ENCODE measurements around the gene MGAT4B. TPM values are rescaled to one million over a fixed set of nuclear protein-coding genes. Genes with fewer than 3 reads are reported as not detected.

Gene MGAT4B
- total RNA-seq, 3 donors from 2014 or later (not counting 1 experiment from before 2014, with no cell fraction given) = 143 to 159 (median 144) TPM

- no peaks in the 10 kb centered on the region for H3K27me3 Mint-ChIP-seq (ENCODE audit: low read depth in 2 of 2)
These were observed 19.8 kb downstream of the MGAT4B start for GRCh38 chr5:179786861-179787260.

GRCh38 chr5:179783128-179783527, 23.5 kb downstream of the MGAT4B start:
- Histone ChIP-seq H3K27me3 (ENCODE audit: control insufficient read depth, insufficient read depth, low read length) (no peaks in the 10 kb centered on the region), H3K9me3 (ENCODE audit: control insufficient read depth, insufficient read depth, low read length) (no peaks in the 10 kb centered on the region), H3K36me3 (ENCODE audit: control insufficient read depth, insufficient read depth, low read length) (peaks cover 13% of the 10 kb centered on the region), H3K27ac (ENCODE audit: low read length) (no peak overlapping the region), H3K4me3 (ENCODE audit: low read length) (no peak overlapping the region), H3K4me1 (ENCODE audit: control insufficient read depth, insufficient read depth, low read length) (peaks cover 4% of the 10 kb centered on the region)
- TF ChIP-seq CTCF (IDR thresholded peaks at IDR 0.05) = no peak
- peak overlapping the region in 1 of 2 donors; percentile 59 for H3K27ac Mint-ChIP-seq
- DNase-seq (no peak), ATAC-seq (no peak)
- no peak overlapping the region for H3K4me3 Mint-ChIP-seq
- no peaks in the 10 kb centered on the region for H3K27me3 Mint-ChIP-seq (ENCODE audit: low read depth in 2 of 2)
- peaks cover 9 to 13% of the 10 kb centered on the region in 2 donors for H3K4me1 Mint-ChIP-seq
- no peaks in the 10 kb centered on the region for H3K9me3 Mint-ChIP-seq
- 98% methylated on average over 9 of the region's 9 CpGs for WGBS (ENCODE audit: insufficient coverage)
- intact Hi-C loops (cut with micrococcal nuclease) = no loop called here
- H3K36me3 Mint-ChIP-seq = no peaks in the 10 kb centered on the region

More at GRCh38 chr5:179786861-179787260, 19.8 kb downstream of the MGAT4B start:
- H3K36me3 ChIP-seq (ENCODE audit: control insufficient read depth, insufficient read depth, low read length) = no peaks in the 10 kb centered on the region
- 86% methylated on average over 12 of the region's 12 CpGs for WGBS (ENCODE audit: insufficient coverage)
- H3K9me3 ChIP-seq (ENCODE audit: control insufficient read depth, insufficient read depth, low read length) = no peaks in the 10 kb centered on the region
- no peak overlapping the region for H3K4me3 Mint-ChIP-seq
- H3K4me1 Mint-ChIP-seq = no peaks in the 10 kb centered on the region
- H3K27me3 ChIP-seq (ENCODE audit: control insufficient read depth, insufficient read depth, low read length) = no peaks in the 10 kb centered on the region
- DNase-seq = no peak
- H3K36me3 Mint-ChIP-seq = no peaks in the 10 kb centered on the region
- no peak overlapping the region for H3K27ac ChIP-seq (ENCODE audit: low read length)
- TF ChIP-seq CTCF (IDR thresholded peaks at IDR 0.05) = no peak
- H3K9me3 Mint-ChIP-seq = no peaks in the 10 kb centered on the region
- no peaks in the 10 kb centered on the region for H3K4me1 ChIP-seq (ENCODE audit: control insufficient read depth, insufficient read depth, low read length)
- no peak overlapping the region for H3K4me3 ChIP-seq (ENCODE audit: low read length)
- no peak overlapping the region for H3K27ac Mint-ChIP-seq
- no peak for ATAC-seq
- intact Hi-C loops (cut with micrococcal nuclease) = no loop called here

GRCh38 chr5:179781846-179782245, 24.8 kb downstream of the MGAT4B start:
- peaks cover 6% of the 10 kb centered on the region for H3K4me1 ChIP-seq (ENCODE audit: control insufficient read depth, insufficient read depth, low read length)

More at GRCh38 chr5:179781846-179782245, 24.8 kb downstream of the MGAT4B start:
- H3K4me3 Mint-ChIP-seq = no peak overlapping the region
- no peaks in the 10 kb centered on the region for H3K9me3 Mint-ChIP-seq
- intact Hi-C loops (cut with micrococcal nuclease) = no loop called here
- H3K4me1 Mint-ChIP-seq = peaks cover 15 to 18% of the 10 kb centered on the region in 2 donors
- DNase-seq = no peak
- Histone ChIP-seq H3K4me3 (ENCODE audit: low read length) (no peak overlapping the region), H3K36me3 (ENCODE audit: control insufficient read depth, insufficient read depth, low read length) (peaks cover 19% of the 10 kb centered on the region), H3K9me3 (ENCODE audit: control insufficient read depth, insufficient read depth, low read length) (no peaks in the 10 kb centered on the region), H3K27ac (ENCODE audit: low read length) (no peak overlapping the region), H3K27me3 (ENCODE audit: control insufficient read depth, insufficient read depth, low read length) (no peaks in the 10 kb centered on the region)
- H3K36me3 Mint-ChIP-seq = no peaks in the 10 kb centered on the region
- WGBS (ENCODE audit: insufficient coverage) = 97% methylated on average over 4 of the region's 4 CpGs
- peak overlapping the region in 1 of 2 donors; percentile 59 for H3K27ac Mint-ChIP-seq
- ATAC-seq = no peak
- no peaks in the 10 kb centered on the region for H3K27me3 Mint-ChIP-seq (ENCODE audit: low read depth in 2 of 2)
- TF ChIP-seq CTCF (IDR thresholded peaks at IDR 0.05) = no peak

Data from natural killer cell (primary cell).